Measurements from ENCODE around the gene GPX7. TPM values are rescaled to one million over a fixed set of nuclear protein-coding genes. Genes with fewer than 3 reads are reported as not detected.

Gene GPX7
- total and polyA plus RNA-seq, 12 donors: 4.2 to 81.5 (median 15.5) TPM

GRCh38 chr1:52628614-52629324 is 26.6 kb downstream of the GPX7 start:
- TF ChIP-seq POLR2A (IDR thresholded peaks at IDR 0.05): no peak
- TF ChIP-seq CTCF (IDR thresholded peaks at IDR 0.05): peak in 1 of 6 experiments; percentile 6
- Histone ChIP-seq H3K27ac (no peak overlapping the region), H3K9me3 (replicated peaks in 1 of 3) (no peaks in the 10 kb centered on the region), H3K27me3 (peaks cover 13% of the 10 kb centered on the region), H3K4me1 (replicated peaks in 1 of 2) (peaks cover 4 to 15% of the 10 kb centered on the region in 2 donors), H3K36me3 (replicated peaks in 1 of 2) (no peaks in the 10 kb centered on the region), H3K4me3 (no peak overlapping the region)
- 66 to 72% (median 70%) methylated on average over 8 of the region's 8 CpGs for WGBS, 4 donors
- intact Hi-C loops (cut with DNase I): no loop called here
- no peak for DNase-seq

DNA sequence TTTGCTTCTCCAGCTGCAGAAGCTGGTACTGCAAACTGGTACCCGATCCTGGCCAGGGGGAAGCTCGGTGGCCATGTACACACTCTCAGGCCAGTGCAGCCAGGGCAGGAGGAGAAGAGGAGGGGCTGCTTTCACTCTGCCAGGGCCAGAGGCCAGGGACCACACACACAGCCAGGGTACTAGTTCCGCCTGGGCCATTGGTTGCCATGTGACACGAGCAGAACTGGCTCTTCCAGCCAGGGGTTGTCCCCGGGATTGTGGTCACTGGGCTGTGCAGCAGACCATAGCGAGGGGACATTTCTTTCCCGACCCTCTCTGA is 27.1 kb downstream of the GPX7 start:
- TF ChIP-seq CTCF (IDR thresholded peaks at IDR 0.05) (no peak), POLR2A (IDR thresholded peaks at IDR 0.05) (no peak)
- Histone ChIP-seq H3K9me3 (replicated peaks in 1 of 3) (no peaks in the 10 kb centered on the region), H3K4me3 (no peak overlapping the region), H3K36me3 (replicated peaks in 1 of 2) (no peaks in the 10 kb centered on the region), H3K27me3 (peaks cover 13% of the 10 kb centered on the region), H3K4me1 (replicated peaks in 1 of 2) (peaks cover 4 to 15% of the 10 kb centered on the region in 2 donors), H3K27ac (no peak overlapping the region)
- DNase-seq: peak in 2 of 7 donors; percentile 17 to 48
- WGBS, 4 donors: 33 to 54% (median 45%) methylated on average over 1 to 7 of the region's 7 CpGs
- intact Hi-C loops (cut with DNase I): no loop called here

GRCh38 chr1:52629667-52630066 is 27.5 kb downstream of the GPX7 start:
- DNase-seq: no peak
- H3K27me3 ChIP-seq: peaks cover 13% of the 10 kb centered on the region
- H3K27ac ChIP-seq: no peak overlapping the region
- intact Hi-C loops (cut with DNase I): no loop called here
- H3K36me3 ChIP-seq (replicated peaks in 1 of 2): no peaks in the 10 kb centered on the region
- H3K4me3 ChIP-seq: no peak overlapping the region
- H3K9me3 ChIP-seq (replicated peaks in 1 of 3): no peaks in the 10 kb centered on the region
- TF ChIP-seq CTCF (IDR thresholded peaks at IDR 0.05): no peak
- TF ChIP-seq POLR2A (IDR thresholded peaks at IDR 0.05): no peak
- 75 to 81% (median 76%) methylated on average over 2 of the region's 2 CpGs for WGBS, 4 donors
- peaks cover 4 to 15% of the 10 kb centered on the region in 2 donors for H3K4me1 ChIP-seq (replicated peaks in 1 of 2)

- Histone ChIP-seq H3K27ac (peak overlapping the region in 1 of 5 donors; percentile 30), H3K27me3 (peaks cover 13% of the 10 kb centered on the region), H3K4me3 (no peak overlapping the region), H3K4me1 (replicated peaks in 1 of 2) (peaks cover 4 to 15% of the 10 kb centered on the region in 2 donors), H3K9me3 (replicated peaks in 1 of 3) (no peaks in the 10 kb centered on the region), H3K36me3 (replicated peaks in 1 of 2) (no peaks in the 10 kb centered on the region)
- DNase-seq: no peak
- intact Hi-C loops (cut with DNase I): no loop called here
- no peak for TF ChIP-seq POLR2A (IDR thresholded peaks at IDR 0.05)
- TF ChIP-seq CTCF (IDR thresholded peaks at IDR 0.05): no peak
- 76 to 84% (median 80%) methylated on average over 7 to 8 of the region's 8 CpGs for WGBS, 4 donors
Observed at GRCh38 chr1:52631759-52632331, 29.7 kb downstream of the GPX7 start.
